AG04449 (cell line): Measurements from ENCODE around the gene SMAD1.

Source experiments
- CTCF ChIA-PET: fragments of 350-600 bp; formaldehyde crosslinking; extraction: SDS; loops from one replicate; lab custom pipeline; 2021; ENCODE audit warnings: antibody characterized with exemption; lab: Yijun Ruan, JAX
- POLR2A ChIA-PET: fragments of 400-600, 350-600 bp; formaldehyde crosslinking; extraction: SDS; loops from one replicate; lab custom pipeline; 2020; ENCODE audit warnings: antibody characterized with exemption, inconsistent platforms; lab: Yijun Ruan, JAX
- DNase-seq: peaks from one replicate; pipeline ENCODE4 v3.0.0-alpha.2; 2010; ENCODE audit warnings: low read depth, low spot score
- H3K4me3 ChIP-seq: 2 replicates; pipeline ENCODE4 v1.5.1; 2011; ENCODE audit warnings: low read depth, mild to moderate bottlenecking, control low read depth, low read length
- CTCF ChIP-seq: IDR thresholded peaks from one replicate; pipeline ENCODE4 v1.5.1; 2011; ENCODE audit warnings: mild to moderate bottlenecking, moderate library complexity, low read length, control low read depth, inconsistent platforms; ENCODE audit not compliant: insufficient read depth; ENCODE audit errors: missing control alignments

Gene SMAD1

GRCh38 chr4:145511913-145512522 is 30.4 kb downstream of the SMAD1 start:
- POLR2A ChIA-PET, result interaction anchor here (0.8 kb wide), 1 partner anchor 13 kb away, joined by 3 read pairs; no protein-coding TSS in a partner anchor
- no peak overlapping the region for H3K4me3 ChIP-seq
- TF ChIP-seq CTCF, result no peak
- CTCF ChIA-PET, result interaction anchor here (1.4 kb wide), 1 partner anchor 45 kb away, joined by 4 read pairs; no protein-coding TSS in a partner anchor
- no peak for DNase-seq

- ChIA-PET CTCF (interaction anchor here (1.4 kb wide), 1 partner anchor 44 kb away, joined by 4 read pairs; no protein-coding TSS in a partner anchor), POLR2A (no interaction called here)
- DNase-seq, result no peak
- no peak overlapping the region for H3K4me3 ChIP-seq
- TF ChIP-seq CTCF, result no peak
Measured at GRCh38 chr4:145513020-145513621, 31.5 kb downstream of the SMAD1 start.

- ChIA-PET CTCF (interaction anchor here (1.0 kb wide), 1 partner anchor 12 kb away, joined by 3 read pairs; no protein-coding TSS in a partner anchor), POLR2A (no interaction called here)
- TF ChIP-seq CTCF, result no peak
- H3K4me3 ChIP-seq, result no peak overlapping the region
- no peak for DNase-seq
Measured at GRCh38 chr4:145520172-145520571, 38.5 kb downstream of the SMAD1 start.

- ChIA-PET POLR2A (no interaction called here), CTCF (interaction anchor here (0.8 to 1.1 kb wide), 3 partner anchors 11 to 287 kb away, joined by 3 read pairs; no protein-coding TSS in a partner anchor)
- DNase-seq, result no peak
- H3K4me3 ChIP-seq, result no peak overlapping the region
- TF ChIP-seq CTCF, result no peak
Measured at GRCh38 chr4:145521282-145521681, 39.6 kb downstream of the SMAD1 start.

GRCh38 chr4:145523117-145523516 is 41.5 kb downstream of the SMAD1 start:
- POLR2A ChIA-PET, result no interaction called here
- CTCF ChIA-PET, result no interaction called here
- H3K4me3 ChIP-seq, result no peak overlapping the region
- no peak for TF ChIP-seq CTCF
- no peak for DNase-seq

- no peak overlapping the region for H3K4me3 ChIP-seq
- DNase-seq, result no peak
- TF ChIP-seq CTCF, result no peak
- ChIA-PET POLR2A (interaction anchor here (0.6 kb wide), 1 partner anchor 13 kb away, joined by 3 read pairs; no protein-coding TSS in a partner anchor), CTCF (interaction anchor here (0.6 to 1.2 kb wide), 4 partner anchors 9 to 342 kb away, joined by 3 to 4 read pairs (median 3); no protein-coding TSS in a partner anchor)
Measured at GRCh38 chr4:145524552-145524951, 42.9 kb downstream of the SMAD1 start.
